ENCODE results near the gene DGKH.

DGKH gene

GRCh38 chr13:42038661-42039456 is 9.6 kb upstream of the DGKH start:
- in situ Hi-C loops (cut with HindIII; ENCODE audit: low pct_ligation_motif_present, low sequenced_read_pairs) = no loop called here
- Histone ChIP-seq H3K27ac (no peak overlapping the region), H3K36me3 (replicated peaks) (no peaks in the 10 kb centered on the region), H3K27me3 (replicated peaks) (no peaks in the 10 kb centered on the region), H3K4me3 (ENCODE audit: low read depth, low read length) (peak overlapping the region; percentile 79)
- no peak for DNase-seq
- no peak for TF ChIP-seq CTCF (IDR thresholded peaks at IDR 0.05; ENCODE audit: low read depth, low read length, missing control alignments)

- in situ Hi-C loops (cut with HindIII; ENCODE audit: low pct_ligation_motif_present, low sequenced_read_pairs) = no loop called here
- H3K4me3 ChIP-seq (ENCODE audit: low read depth, low read length) = peak overlapping the region; percentile 79
- TF ChIP-seq CTCF (IDR thresholded peaks at IDR 0.05; ENCODE audit: low read depth, low read length, missing control alignments) = no peak
- DNase-seq = no peak
- peak overlapping the region; percentile 97 for H3K27ac ChIP-seq
- H3K27me3 ChIP-seq (replicated peaks) = no peaks in the 10 kb centered on the region
- H3K36me3 ChIP-seq (replicated peaks) = no peaks in the 10 kb centered on the region
These were observed 8.9 kb upstream of the DGKH start for GRCh38 chr13:42039457-42039945.

- peak overlapping the region; percentile 97 for H3K27ac ChIP-seq
- H3K4me3 ChIP-seq (ENCODE audit: low read depth, low read length) = peak overlapping the region; percentile 79
- peak; percentile 78 for DNase-seq
- no peaks in the 10 kb centered on the region for H3K27me3 ChIP-seq (replicated peaks)
- H3K36me3 ChIP-seq (replicated peaks) = no peaks in the 10 kb centered on the region
- peak; percentile 5 for TF ChIP-seq CTCF (IDR thresholded peaks at IDR 0.05; ENCODE audit: low read depth, low read length, missing control alignments)
- in situ Hi-C loops (cut with HindIII; ENCODE audit: low pct_ligation_motif_present, low sequenced_read_pairs) = no loop called here
These were observed 8.3 kb upstream of the DGKH start for GRCh38 chr13:42039946-42040729.

GRCh38 chr13:42040730-42041010 is 7.8 kb upstream of the DGKH start:
- Histone ChIP-seq H3K27ac (peak overlapping the region; percentile 97), H3K4me3 (ENCODE audit: low read depth, low read length) (peak overlapping the region; percentile 79)

GRCh38 chr13:42041011-42041683 is 7.3 kb upstream of the DGKH start:
- peak overlapping the region; percentile 79 for H3K4me3 ChIP-seq (ENCODE audit: low read depth, low read length)
- H3K36me3 ChIP-seq (replicated peaks) = no peaks in the 10 kb centered on the region
- no peaks in the 10 kb centered on the region for H3K27me3 ChIP-seq (replicated peaks)
- in situ Hi-C loops (cut with HindIII; ENCODE audit: low pct_ligation_motif_present, low sequenced_read_pairs) = no loop called here
- no peak for TF ChIP-seq CTCF (IDR thresholded peaks at IDR 0.05; ENCODE audit: low read depth, low read length, missing control alignments)
- H3K27ac ChIP-seq = peak overlapping the region; percentile 97
- DNase-seq = peak; percentile 16

More at GRCh38 chr13:42040730-42041010, 7.8 kb upstream of the DGKH start:
- Histone ChIP-seq H3K27me3 (replicated peaks) (no peaks in the 10 kb centered on the region), H3K36me3 (replicated peaks) (no peaks in the 10 kb centered on the region)
- DNase-seq = no peak
- in situ Hi-C loops (cut with HindIII; ENCODE audit: low pct_ligation_motif_present, low sequenced_read_pairs) = no loop called here
- no peak for TF ChIP-seq CTCF (IDR thresholded peaks at IDR 0.05; ENCODE audit: low read depth, low read length, missing control alignments)

Data from brain microvascular endothelial cell (primary cell).